Omental fat pad (tissue), 4 donors: ENCODE data around the gene MARCHF3. TPM values are rescaled to one million over a fixed set of nuclear protein-coding genes. Genes with fewer than 3 reads are reported as not detected.
"Not testable (repeated sequence)": the region's sequence is repeated elsewhere in the genome, so short reads cannot be mapped to it uniquely, and the experiment has no call there.

Experiments
- ATAC-seq: fragments of 150-250 bp; one replicate; pipeline ENCODE4 v1.9.1; 2016; ENCODE audit warnings: mild to moderate bottlenecking, moderate library complexity; ENCODE audit not compliant: low FRiP score
- DNase-seq: peaks from one replicate; pipeline ENCODE4 v3.0.0-alpha.2; 2019; ENCODE audit warnings: low spot score
- total RNA-seq, 4 donors: library from RNA; depleted of rRNA; stranded (reverse); fragments of >200 nt; gene quantifications; one replicate each; pipeline ENCODE4 v1.1.0, GENCODE V29; 2016
- TF ChIP-seq, protein P1 (sequence below), 3 donors: fragments of 450-650 bp; IDR thresholded peaks; one replicate each; pipeline ENCODE4 v1.5.1; 2016 to 2017; ENCODE audit warnings: antibody characterized with exemption in 3 of 3, mild to moderate bottlenecking in 3 of 3, moderate library complexity in 2 of 3

The MARCHF3 gene
- total RNA-seq, 4 donors from 2014 or later = 7.4 to 72.7 (median 16.2) TPM

DNA sequence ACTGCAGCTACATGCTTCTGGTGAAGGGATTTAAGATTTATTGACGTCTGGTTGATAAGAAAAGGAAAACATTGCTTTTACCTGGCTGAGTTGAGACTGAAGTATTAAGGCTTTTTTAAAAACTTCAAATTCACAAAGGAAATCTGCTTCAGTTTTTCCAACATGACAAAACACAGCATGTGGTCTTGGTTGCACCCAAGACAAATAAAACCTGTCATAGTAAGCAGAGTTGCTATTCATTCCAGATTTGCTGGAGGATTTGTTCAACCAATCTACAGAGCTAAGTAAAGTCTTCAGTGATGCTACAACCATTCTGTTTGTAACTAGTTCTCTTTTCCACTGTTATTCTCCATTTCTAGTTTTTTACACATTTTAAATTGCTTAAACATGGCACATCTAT is 31.6 kb upstream of the MARCHF3 start:
- TF ChIP-seq, protein P1, sequence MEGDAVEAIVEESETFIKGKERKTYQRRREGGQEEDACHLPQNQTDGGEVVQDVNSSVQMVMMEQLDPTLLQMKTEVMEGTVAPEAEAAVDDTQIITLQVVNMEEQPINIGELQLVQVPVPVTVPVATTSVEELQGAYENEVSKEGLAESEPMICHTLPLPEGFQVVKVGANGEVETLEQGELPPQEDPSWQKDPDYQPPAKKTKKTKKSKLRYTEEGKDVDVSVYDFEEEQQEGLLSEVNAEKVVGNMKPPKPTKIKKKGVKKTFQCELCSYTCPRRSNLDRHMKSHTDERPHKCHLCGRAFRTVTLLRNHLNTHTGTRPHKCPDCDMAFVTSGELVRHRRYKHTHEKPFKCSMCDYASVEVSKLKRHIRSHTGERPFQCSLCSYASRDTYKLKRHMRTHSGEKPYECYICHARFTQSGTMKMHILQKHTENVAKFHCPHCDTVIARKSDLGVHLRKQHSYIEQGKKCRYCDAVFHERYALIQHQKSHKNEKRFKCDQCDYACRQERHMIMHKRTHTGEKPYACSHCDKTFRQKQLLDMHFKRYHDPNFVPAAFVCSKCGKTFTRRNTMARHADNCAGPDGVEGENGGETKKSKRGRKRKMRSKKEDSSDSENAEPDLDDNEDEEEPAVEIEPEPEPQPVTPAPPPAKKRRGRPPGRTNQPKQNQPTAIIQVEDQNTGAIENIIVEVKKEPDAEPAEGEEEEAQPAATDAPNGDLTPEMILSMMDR (IDR thresholded peaks at IDR 0.05) = no peak
- ATAC-seq = no peak
- DNase-seq = no peak

DNA sequence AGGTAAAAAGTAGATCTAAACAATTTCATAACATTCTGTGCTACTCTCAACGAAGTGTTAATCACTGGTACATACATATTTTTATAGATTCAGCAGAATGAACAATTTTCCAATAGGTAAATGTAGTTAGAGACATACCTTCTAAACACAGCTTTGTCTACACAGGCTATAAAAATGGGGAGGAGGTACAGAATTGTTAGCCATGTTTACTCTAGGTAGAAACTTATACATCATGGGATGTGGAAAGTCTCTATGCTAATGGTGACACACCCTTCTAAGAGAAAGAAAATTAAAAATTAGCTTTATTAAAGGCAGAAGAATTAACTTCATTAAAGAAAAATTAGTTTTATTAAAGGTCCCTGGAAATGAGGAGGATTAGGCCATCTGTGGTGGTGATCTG is 31.2 kb upstream of the MARCHF3 start:
- no peak for DNase-seq
- ATAC-seq = no peak
- TF ChIP-seq, protein P1 (IDR thresholded peaks at IDR 0.05) = no peak

DNA sequence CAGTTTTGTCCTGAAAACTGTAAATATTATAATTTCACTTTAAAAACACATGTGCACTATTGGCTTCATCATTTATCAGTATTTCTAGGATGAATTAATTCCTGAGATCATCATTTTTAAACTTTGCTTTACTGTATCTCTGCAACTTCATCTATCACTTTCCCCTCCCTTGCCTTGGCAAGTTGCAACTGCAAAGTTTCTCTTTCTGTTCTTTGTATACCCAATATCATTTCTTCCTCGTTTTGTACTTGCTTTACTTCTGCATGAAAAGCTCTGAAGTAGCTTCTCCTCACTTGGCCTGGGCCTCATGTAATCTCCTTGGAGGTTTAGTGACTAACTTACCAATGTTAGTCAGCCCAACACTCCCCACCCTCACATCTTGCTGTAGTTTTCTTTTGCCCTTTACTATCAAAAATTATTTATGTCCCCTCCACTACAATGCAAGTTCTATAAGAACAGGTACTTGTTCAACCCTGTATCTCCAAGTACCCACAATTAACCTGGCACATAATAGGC is 30.2 kb upstream of the MARCHF3 start:
- DNase-seq = no peak
- TF ChIP-seq, protein P1 (IDR thresholded peaks at IDR 0.05) = no peak
- no peak for ATAC-seq

DNA sequence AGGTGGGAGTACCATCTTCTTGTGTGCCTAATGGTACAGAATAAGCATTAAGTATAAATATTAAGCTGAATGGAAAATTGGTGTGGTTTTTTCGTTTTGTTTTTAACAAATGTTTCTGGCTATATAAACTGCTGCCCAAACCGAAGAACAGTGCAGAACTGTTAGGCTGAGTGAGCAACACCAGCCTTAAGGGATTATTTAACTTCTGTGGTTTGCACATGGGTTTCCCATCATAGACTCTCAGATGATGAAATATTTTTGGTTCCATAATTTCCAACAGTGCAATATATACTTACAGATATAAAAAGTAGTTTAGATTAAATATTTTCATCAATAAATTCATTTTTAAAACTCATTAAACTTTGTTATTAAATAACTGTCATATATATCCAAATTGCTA is 26.5 kb upstream of the MARCHF3 start:
- TF ChIP-seq, protein P1 (IDR thresholded peaks at IDR 0.05) = no peak
- DNase-seq = no peak
- ATAC-seq = no peak

DNA sequence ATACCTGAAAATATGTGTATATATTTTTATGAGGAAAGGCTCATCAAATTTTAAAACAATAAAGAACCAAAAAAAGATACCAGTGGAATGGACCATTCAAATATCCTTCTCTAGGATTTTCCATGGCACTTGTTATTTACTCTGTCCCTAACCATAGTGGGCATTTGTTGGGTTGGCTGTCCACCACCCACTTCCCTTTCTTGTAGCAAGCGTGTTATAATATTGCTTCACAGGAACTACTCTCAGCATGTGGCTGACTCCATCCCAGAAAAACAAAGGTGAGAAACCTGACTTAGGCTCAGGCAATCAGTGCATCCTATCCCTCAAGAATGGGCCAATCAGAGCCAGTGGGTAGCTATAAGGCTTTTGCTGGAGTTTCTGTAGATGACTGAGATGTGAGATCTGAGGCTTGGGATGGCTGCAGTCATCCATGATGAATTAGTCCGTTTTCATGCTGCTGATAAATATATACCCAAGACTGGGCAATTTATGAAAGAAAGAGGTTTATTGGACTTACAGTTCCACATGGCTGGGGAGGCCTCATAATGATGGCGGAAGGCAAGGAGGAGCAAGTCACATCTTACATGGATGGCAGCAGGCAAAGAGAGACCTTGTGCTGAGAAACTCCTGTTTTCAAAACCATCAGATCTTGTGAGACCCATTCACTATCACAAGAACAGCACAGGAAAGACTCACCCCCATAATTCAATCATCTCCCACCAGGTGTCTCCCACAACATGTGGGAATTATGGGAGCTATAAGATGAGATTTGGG is 25.7 kb upstream of the MARCHF3 start:
- TF ChIP-seq, protein P1 (IDR thresholded peaks at IDR 0.05) = no peak
- ATAC-seq (no peak), DNase-seq (no peak)

DNA sequence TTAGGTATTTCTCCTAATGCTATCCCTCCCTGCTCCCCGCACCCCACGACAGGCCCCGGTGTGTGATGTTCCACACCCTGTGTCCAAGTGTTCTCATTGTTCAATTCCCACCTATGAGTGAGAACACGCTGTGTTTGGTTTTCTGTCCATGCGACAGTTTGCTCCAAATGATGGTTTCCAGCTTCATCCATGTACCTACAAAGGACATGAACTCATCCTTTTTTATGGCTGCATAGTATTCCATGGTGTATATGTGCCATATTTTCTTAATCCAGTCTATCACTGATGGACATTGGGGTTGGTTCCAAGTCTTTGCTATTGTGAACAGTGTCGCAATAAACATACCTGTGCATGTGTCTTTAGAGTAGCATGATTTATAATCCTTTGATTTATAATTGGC is 23.2 kb upstream of the MARCHF3 start:
- not testable (repeated sequence) for DNase-seq, ATAC-seq

DNA sequence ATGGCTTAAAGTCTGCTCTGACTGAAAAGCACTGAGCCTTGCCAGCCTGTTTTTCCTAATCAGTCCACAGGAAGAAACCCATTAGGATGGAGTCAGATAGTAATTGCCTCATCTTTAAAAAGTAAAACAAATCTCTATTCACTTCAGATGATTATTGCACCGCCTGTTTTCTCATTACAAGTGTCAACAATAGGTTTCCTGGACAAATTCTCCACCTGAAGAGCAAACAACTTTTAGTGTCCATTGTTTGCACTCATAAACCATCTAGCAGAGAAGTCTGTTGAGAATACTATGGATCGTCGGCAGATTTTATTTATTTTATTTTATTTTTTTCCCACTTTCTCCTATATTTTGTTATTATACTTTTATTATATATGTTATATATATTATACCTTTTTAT is 22.7 kb upstream of the MARCHF3 start:
- TF ChIP-seq, protein P1 (IDR thresholded peaks at IDR 0.05) = no peak
- no peak for ATAC-seq
- DNase-seq = no peak
